K562 (cell line): ENCODE data around the gene PAFAH1B2. TPM values are rescaled to one million over a fixed set of nuclear protein-coding genes. Genes with fewer than 3 reads are reported as not detected.
"Not testable (repeated sequence)": the region's sequence is repeated elsewhere in the genome, so short reads cannot be mapped to it uniquely, and the experiment has no call there.

Source experiments
- ATAC-seq: fragments of 200-7000 bp; cut with Tn5 transposase; 3 replicates; pipeline ENCODE4 v1.9.1; 2020; ENCODE audit warnings: moderate library complexity
- BruUV-seq: library from RNA; stranded (reverse); fragments of 400-500 nt; replicated peaks from 2 replicates; lab custom pipeline; 2021; lab: Mats Ljungman, UMichigan
- CTCF ChIA-PET: fragments of 300-600 bp; formaldehyde crosslinking; extraction: SDS; loops from one replicate; lab custom pipeline; 2021; ENCODE audit warnings: low intra/inter-chr PET ratio; lab: Yijun Ruan, JAX
- POLR2A ChIA-PET: fragments of 300-600, 350-650 bp; sonication (Branson Sonifier 250); formaldehyde crosslinking; extraction: SDS; loops from one replicate; lab custom pipeline; 2021; ENCODE audit warnings: antibody characterized with exemption, inconsistent platforms; lab: Yijun Ruan, JAX
- DNase-seq, 4 experiments: peaks; one replicate each; pipeline versions ENCODE4 v3.0.0 to v3.0.0-alpha.2; 2011 to 2018; ENCODE audit warnings: low spot score in 3 of 4, mixed read lengths in 3 of 4; ENCODE audit errors: extremely low read depth in 1 of 4
- FAIRE-seq: peaks from 2 replicates; lab custom pipeline; 2011; peaks lifted over from hg19 to GRCh38; lab: Jason Lieb, UNC
- H2AFZ ChIP-seq: 2 replicates; pipeline ENCODE4 v1.6.0; 2011; ENCODE audit warnings: low read depth, low read length, control low read depth, inconsistent platforms
- H3K27ac ChIP-seq: fragments of 200-600 bp; 3 replicates; pipeline ENCODE4 v1.8.0; 2011; ENCODE audit warnings: low read depth, mild to moderate bottlenecking, control low read depth, inconsistent platforms, low read length, moderate library complexity, mixed read lengths; ENCODE audit errors: extremely low read depth
- H3K27me3 ChIP-seq, 2 experiments: fragments of 300-600 bp in 1 of 2; 2 replicates in 1 of 2; 3 replicates in 1 of 2; pipeline versions ENCODE4 v1.6.0 to v1.8.0; 2011; ENCODE audit warnings: inconsistent platforms in 2 of 2, low read length in 2 of 2, mild to moderate bottlenecking in 1 of 2, mixed read lengths in 1 of 2, moderate library complexity in 1 of 2; ENCODE audit not compliant: control insufficient read depth in 2 of 2, insufficient read depth in 2 of 2
- H3K36me3 ChIP-seq: fragments of 300-600 bp; 3 replicates; pipeline ENCODE4 v1.8.0; 2011; ENCODE audit warnings: mild to moderate bottlenecking, low read length, inconsistent platforms; ENCODE audit not compliant: control insufficient read depth, insufficient read depth
- H3K4me1 ChIP-seq, 2 experiments: fragments of 200-600 bp in 1 of 2; replicated peaks in 1 of 2; 2 replicates in 1 of 2; 3 replicates in 1 of 2; pipeline versions ENCODE4 v1.5.1 to v1.8.0; 2011; ENCODE audit warnings: inconsistent platforms in 2 of 2, low read length in 2 of 2, mild to moderate bottlenecking in 1 of 2, mixed read lengths in 1 of 2, moderate library complexity in 1 of 2; ENCODE audit not compliant: control insufficient read depth in 2 of 2, insufficient read depth in 2 of 2
- H3K4me2 ChIP-seq: 2 replicates; pipeline ENCODE4 v1.6.1; 2011; ENCODE audit warnings: low read length, control low read depth, inconsistent platforms, mixed read lengths; ENCODE audit not compliant: insufficient read depth
- H3K4me3 ChIP-seq: fragments of 200-600 bp; sonication (generic), shearing (Covaris generic); 2 replicates; pipeline ENCODE4 v1.5.1; 2016; ENCODE audit warnings: control low read depth, inconsistent platforms
- H3K79me2 ChIP-seq: fragments of 200-600 bp; 3 replicates; pipeline ENCODE4 v1.8.0; 2011; ENCODE audit warnings: low read length, inconsistent platforms; ENCODE audit not compliant: control insufficient read depth, insufficient read depth
- H3K9ac ChIP-seq, 2 experiments: 2 replicates each; pipeline versions ENCODE4 v1.6.0 to v1.6.1; 2011; ENCODE audit warnings: low read depth in 2 of 2, low read length in 2 of 2, control low read depth in 1 of 2, inconsistent platforms in 1 of 2, mild to moderate bottlenecking in 1 of 2, mixed read lengths in 1 of 2; ENCODE audit not compliant: insufficient read depth in 1 of 2
- H3K9me1 ChIP-seq: one replicate; pipeline ENCODE4 v1.6.0; 2011; ENCODE audit warnings: inconsistent platforms, mild to moderate bottlenecking, low read length, moderate library complexity; ENCODE audit not compliant: control insufficient read depth, insufficient read depth
- H3K9me3 ChIP-seq: replicated peaks from 2 replicates; pipeline ENCODE4 v1.5.1; 2011; ENCODE audit warnings: low read depth, low read length, inconsistent platforms; ENCODE audit not compliant: control insufficient read depth, insufficient read depth
- H4K20me1 ChIP-seq: replicated peaks from 2 replicates; pipeline ENCODE4 v1.6.1; 2011; ENCODE audit warnings: low read length, inconsistent platforms, mixed read lengths; ENCODE audit not compliant: control insufficient read depth, insufficient read depth
- ATF7 ChIP-seq: fragments of 450-650 bp; IDR thresholded peaks from 2 replicates; pipeline ENCODE4 v1.7.1; 2014; ENCODE audit warnings: mild to moderate bottlenecking, moderate library complexity
- CBX2 ChIP-seq: fragments of 200-600 bp; sonication (generic); IDR thresholded peaks from one replicate; pipeline ENCODE4 v1.6.1; 2012; ENCODE audit warnings: mild to moderate bottlenecking, low read length, inconsistent platforms; ENCODE audit not compliant: insufficient read depth, poor library complexity, severe bottlenecking
- ESRRB ChIP-seq: fragments of 250-450 bp; sonication (Bioruptor Pico); IDR thresholded peaks from 2 replicates; pipeline ENCODE4 v1.5.0; 2020; ENCODE audit warnings: mild to moderate bottlenecking, moderate library complexity, borderline replicate concordance
- HMG20A ChIP-seq: fragments of 450-650 bp; formaldehyde crosslinking; conservative IDR thresholded peaks from 2 replicates; pipeline ENCODE4 v1.4.0; 2020; ENCODE audit warnings: mild to moderate bottlenecking, mixed read lengths
- IRF2 ChIP-seq: sonication (generic); formaldehyde crosslinking; IDR thresholded peaks from 2 replicates; pipeline ENCODE4 v1.8.1; 2022; ENCODE audit warnings: mild to moderate bottlenecking, missing genetic modification reagents
- KDM1A ChIP-seq, 2 experiments: fragments of 450-650 bp; IDR thresholded peaks; 2 replicates each; pipeline ENCODE4 v1.6.1; 2016; ENCODE audit warnings: mild to moderate bottlenecking in 2 of 2
- MECOM ChIP-seq: fragments of 250-450 bp; sonication (Bioruptor Pico); IDR thresholded peaks from 2 replicates; pipeline ENCODE4 v1.8.0; 2022; ENCODE audit warnings: inconsistent platforms
- SMARCA5 ChIP-seq: fragments of 450-650 bp; IDR thresholded peaks from 2 replicates; pipeline ENCODE4 v1.6.1; 2016
- SPI1 ChIP-seq: IDR thresholded peaks from 2 replicates; pipeline ENCODE4 v1.6.1; 2011; ENCODE audit warnings: low read depth, low read length, control low read depth, borderline replicate concordance
- TRIM28 ChIP-seq: fragments of 450-650 bp; IDR thresholded peaks from 2 replicates; pipeline ENCODE4 v1.6.1; 2017
- ZNF146 ChIP-seq: IDR thresholded peaks from one replicate; pipeline ENCODE4 v1.6.1; 2018; ENCODE audit warnings: missing compliant biosample characterization; ENCODE audit not compliant: unreplicated experiment
- ZNF175 ChIP-seq: fragments of 200-800 bp; sonication (Bioruptor generic); IDR thresholded peaks from 2 replicates; pipeline ENCODE4 v1.6.1; 2016; ENCODE audit warnings: low read depth, mild to moderate bottlenecking, missing genetic modification characterization, missing compliant biosample characterization
- ZNF79 ChIP-seq: fragments of 250-450 bp; sonication (Bioruptor Pico); IDR thresholded peaks from 2 replicates; pipeline ENCODE4 v1.4.0; 2020; ENCODE audit warnings: low read depth, mild to moderate bottlenecking, moderate library complexity
- WGBS: fragments of 100-300 bp; shearing (Covaris generic); methylation state at CpG from one replicate; pipeline ENCODE4 v1.1.6; 2016; ENCODE audit warnings: low coverage, mixed read lengths; ENCODE audit not compliant: insufficient coverage; ENCODE audit errors: missing lambda C conversion rate; 5-methylcytosine and 5-hydroxymethylcytosine counted together
- in situ Hi-C: fragments of 300-500 bp; cut with MboI; formaldehyde crosslinking; loops from 4 replicates; pipeline ENCODE4 v1.15.0; 2018; ENCODE audit warnings: inconsistent platforms, mixed read lengths
- intact Hi-C: fragments of 100-400 bp; cut with micrococcal nuclease; formaldehyde crosslinking; loops from 2 replicates; pipeline ENCODE4 v1.14.2; 2022
- polyA plus RNA-seq, 8 experiments: library from polyadenylated mRNA; depleted of rRNA in 4 of 8; stranded (reverse) in 5 of 8; unstranded in 3 of 8; fragments of >200 nt; fragmentation: Nextera tagmentation in 2 of 8; fragmentation: Illumina TruSeq in 1 of 8; extraction: Ambion mirVana in 2 of 8; extraction: Trizol in 1 of 8; gene quantifications; 2 replicates each; pipeline versions ENCODE4 v1.2.1 to v1.2.3, GENCODE V29; 2011 to 2014; ENCODE audit warnings: inconsistent platforms in 1 of 8, missing spikeins in 1 of 8
- total RNA-seq, 7 experiments: library from RNA; depleted of rRNA in 6 of 7; stranded (reverse); fragments of >200 nt in 6 of 7; fragmentation: Illumina TruSeq in 2 of 7; extraction: Trizol in 2 of 7; gene quantifications; 2 replicates each; pipeline versions ENCODE4 v1.2.1 to v1.2.3, GENCODE V29; 2011 to 2021; ENCODE audit warnings: low replicate concordance in 1 of 7
- TF ChIP-seq, protein P1 (sequence below): fragments of 450-650 bp; IDR thresholded peaks from 2 replicates; pipeline ENCODE4 v1.7.1; 2018; ENCODE audit warnings: mild to moderate bottlenecking, low read depth; ENCODE audit not compliant: partially characterized antibody
- TF ChIP-seq, protein P2 (sequence below): IDR thresholded peaks from 2 replicates; pipeline ENCODE4 v1.6.1; 2011; ENCODE audit not compliant: insufficient read length; ENCODE audit errors: extremely low read depth

PAFAH1B2 gene
- total and polyA plus RNA-seq, 9 of the 15 experiments (the other 6 are each of a cell fraction or from before 2014, with no cell fraction given): 27.8 to 94.7 (median 64.9) TPM

DNA sequence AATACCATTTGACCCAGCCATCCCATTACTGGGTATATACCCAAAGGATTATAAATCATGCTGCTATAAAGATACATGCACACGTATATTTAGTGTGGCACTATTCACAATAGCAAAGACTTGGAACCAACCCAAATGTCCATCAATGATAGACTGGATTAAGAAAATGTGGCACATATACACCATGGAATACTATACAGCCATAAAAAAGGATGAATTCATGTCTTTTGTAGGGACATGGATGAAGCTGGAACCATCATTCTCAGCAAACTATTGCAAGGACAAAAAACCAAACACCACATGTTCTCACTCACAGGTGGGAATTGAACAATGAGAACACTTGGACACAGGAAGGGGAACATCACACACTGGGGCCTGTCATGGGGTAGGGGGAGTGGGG, 31.1 kb upstream of the PAFAH1B2 start:
- H3K4me3 ChIP-seq, H3K27ac ChIP-seq, in situ Hi-C loops, H3K4me1 ChIP-seq, H4K20me1 ChIP-seq, intact Hi-C loops, POLR2A ChIA-PET, H3K4me2 ChIP-seq, BruUV-seq, H3K36me3 ChIP-seq, H3K9me3 ChIP-seq, CTCF ChIA-PET, ATAC-seq, H3K9ac ChIP-seq, H3K79me2 ChIP-seq, H2AFZ ChIP-seq, H3K9me1 ChIP-seq, DNase-seq, FAIRE-seq, H3K27me3 ChIP-seq: not testable (repeated sequence)
- WGBS: 9% methylated on average over 1 of the region's 1 CpG
- peak; percentile 88 for TF ChIP-seq ZNF146 (CRISPR knock-in tag)
- 0 out of 4 replicates have a peak, but pooled peaks of 1 of the 2 experiments have one; percentile 31 for TF ChIP-seq KDM1A (IDR thresholded peaks at IDR 0.05)
- peak; percentile 61; the same call in 1 of the 2 replicates for TF ChIP-seq SMARCA5

DNA sequence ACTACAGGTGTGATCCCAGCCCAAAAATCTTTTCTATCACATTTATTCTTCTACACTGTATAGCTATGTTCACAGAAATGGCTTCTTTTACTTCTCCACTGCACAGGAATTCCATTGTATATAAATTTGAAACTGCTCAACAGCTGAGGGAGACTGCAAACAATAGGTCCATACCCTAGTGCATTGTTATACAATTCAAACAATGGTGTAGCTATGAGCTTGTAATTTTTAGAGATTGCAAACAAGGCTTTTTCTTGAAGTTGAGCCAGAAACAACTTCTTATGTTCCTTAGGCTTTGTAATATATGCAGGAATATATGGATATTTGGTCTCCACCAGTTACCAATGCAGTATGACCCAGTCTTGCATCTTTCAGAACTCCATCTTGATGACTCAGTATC, 26.4 kb upstream of the PAFAH1B2 start:
- FAIRE-seq: no peak
- ATAC-seq: no peak
- Histone ChIP-seq H4K20me1 (no peaks in the 10 kb centered on the region), H2AFZ (no peak overlapping the region), H3K27me3 (no peaks in the 10 kb centered on the region; a peak in 1 of 5 replicates), H3K27ac (no peak overlapping the region), H3K4me2 (no peak overlapping the region), H3K9me1 (no peaks in the 10 kb centered on the region), H3K4me3 (no peak overlapping the region), H3K36me3 (no peaks in the 10 kb centered on the region), H3K9ac (no peak overlapping the region), H3K4me1 (no peaks in the 10 kb centered on the region), H3K9me3 (no peaks in the 10 kb centered on the region), H3K79me2 (no peaks in the 10 kb centered on the region)
- ChIA-PET CTCF (no interaction called here), POLR2A (interaction anchor here (1.3 to 1.7 kb wide), 2 partner anchors 8 to 21 kb away, joined by 4 to 9 read pairs; no protein-coding TSS in a partner anchor)
- DNase-seq: no peak
- in situ Hi-C loops (no loop called here), intact Hi-C loops (no loop called here)
- BruUV-seq: no TSS peak
- no peak for TF ChIP-seq MECOM (CRISPR knock-in tag)
- TF ChIP-seq, protein P1, sequence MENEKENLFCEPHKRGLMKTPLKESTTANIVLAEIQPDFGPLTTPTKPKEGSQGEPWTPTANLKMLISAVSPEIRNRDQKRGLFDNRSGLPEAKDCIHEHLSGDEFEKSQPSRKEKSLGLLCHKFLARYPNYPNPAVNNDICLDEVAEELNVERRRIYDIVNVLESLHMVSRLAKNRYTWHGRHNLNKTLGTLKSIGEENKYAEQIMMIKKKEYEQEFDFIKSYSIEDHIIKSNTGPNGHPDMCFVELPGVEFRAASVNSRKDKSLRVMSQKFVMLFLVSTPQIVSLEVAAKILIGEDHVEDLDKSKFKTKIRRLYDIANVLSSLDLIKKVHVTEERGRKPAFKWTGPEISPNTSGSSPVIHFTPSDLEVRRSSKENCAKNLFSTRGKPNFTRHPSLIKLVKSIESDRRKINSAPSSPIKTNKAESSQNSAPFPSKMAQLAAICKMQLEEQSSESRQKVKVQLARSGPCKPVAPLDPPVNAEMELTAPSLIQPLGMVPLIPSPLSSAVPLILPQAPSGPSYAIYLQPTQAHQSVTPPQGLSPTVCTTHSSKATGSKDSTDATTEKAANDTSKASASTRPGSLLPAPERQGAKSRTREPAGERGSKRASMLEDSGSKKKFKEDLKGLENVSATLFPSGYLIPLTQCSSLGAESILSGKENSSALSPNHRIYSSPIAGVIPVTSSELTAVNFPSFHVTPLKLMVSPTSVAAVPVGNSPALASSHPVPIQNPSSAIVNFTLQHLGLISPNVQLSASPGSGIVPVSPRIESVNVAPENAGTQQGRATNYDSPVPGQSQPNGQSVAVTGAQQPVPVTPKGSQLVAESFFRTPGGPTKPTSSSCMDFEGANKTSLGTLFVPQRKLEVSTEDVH: no peak
- no peak for TF ChIP-seq HMG20A (CRISPR knock-in tag)
- TF ChIP-seq ZNF175 (CRISPR knock-in tag): no peak
- no peak for TF ChIP-seq ATF7
- no peak for TF ChIP-seq ZNF79 (CRISPR knock-in tag)
- TF ChIP-seq, protein P2, sequence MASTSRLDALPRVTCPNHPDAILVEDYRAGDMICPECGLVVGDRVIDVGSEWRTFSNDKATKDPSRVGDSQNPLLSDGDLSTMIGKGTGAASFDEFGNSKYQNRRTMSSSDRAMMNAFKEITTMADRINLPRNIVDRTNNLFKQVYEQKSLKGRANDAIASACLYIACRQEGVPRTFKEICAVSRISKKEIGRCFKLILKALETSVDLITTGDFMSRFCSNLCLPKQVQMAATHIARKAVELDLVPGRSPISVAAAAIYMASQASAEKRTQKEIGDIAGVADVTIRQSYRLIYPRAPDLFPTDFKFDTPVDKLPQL: no peak
- no peak for TF ChIP-seq ESRRB (CRISPR knock-in tag)
- no peak for TF ChIP-seq IRF2 (CRISPR knock-in tag)
- no peak for TF ChIP-seq TRIM28
- no peak for TF ChIP-seq CBX2
- TF ChIP-seq SPI1: no peak
